ENCODE results near the gene CAPN10.

CAPN10 gene

GRCh38 chr2:240575101-240575965, 11.2 kb upstream of the CAPN10 start:
- no peak for DNase-seq (ENCODE audit: low read depth)

GRCh38 chr2:240576036-240576435, 10.5 kb upstream of the CAPN10 start:
- DNase-seq (ENCODE audit: low read depth), result no peak

GRCh38 chr2:240576436-240577205, 9.9 kb upstream of the CAPN10 start:
- DNase-seq (ENCODE audit: low read depth), result no peak

GRCh38 chr2:240577281-240578109, 9.0 kb upstream of the CAPN10 start:
- no peak for DNase-seq (ENCODE audit: low read depth)

- no peak for DNase-seq (ENCODE audit: low read depth)
Measured at GRCh38 chr2:240578110-240578450, 8.5 kb upstream of the CAPN10 start.

GRCh38 chr2:240578488-240578887, 8.0 kb upstream of the CAPN10 start:
- DNase-seq (ENCODE audit: low read depth), result no peak

GRCh38 chr2:240579071-240579762, 7.3 kb upstream of the CAPN10 start:
- DNase-seq (ENCODE audit: low read depth), result no peak

- DNase-seq (ENCODE audit: low read depth), result peak; percentile 48
Measured at GRCh38 chr2:240579771-240580614, 6.5 kb upstream of the CAPN10 start.

GRCh38 chr2:240581811-240582210, 4.7 kb upstream of the CAPN10 start:
- no peak for DNase-seq (ENCODE audit: low read depth)

GRCh38 chr2:240582781-240583180, 3.8 kb upstream of the CAPN10 start:
- DNase-seq (ENCODE audit: low read depth), result no peak

- no peak for DNase-seq (ENCODE audit: low read depth)
Measured at GRCh38 chr2:240583774-240584173, 2.8 kb upstream of the CAPN10 start.

- DNase-seq (ENCODE audit: low read depth), result no peak
Measured at GRCh38 chr2:240584486-240585031, 2.0 kb upstream of the CAPN10 start.

- no peak for DNase-seq (ENCODE audit: low read depth)
Measured at GRCh38 chr2:240585101-240585500, 1.4 kb upstream of the CAPN10 start.

- DNase-seq (ENCODE audit: low read depth), result no peak
Measured at GRCh38 chr2:240585681-240586197, 795 bp upstream of the CAPN10 start.

- DNase-seq (ENCODE audit: low read depth), result peak; percentile 48
Measured at GRCh38 chr2:240586919-240587800, 626 bp downstream of the CAPN10 start.

- no peak for DNase-seq (ENCODE audit: low read depth)
Measured at GRCh38 chr2:240588006-240588655, 1.6 kb downstream of the CAPN10 start.

- DNase-seq (ENCODE audit: low read depth), result no peak
Measured at GRCh38 chr2:240588669-240589068, 2.1 kb downstream of the CAPN10 start.

- no peak for DNase-seq (ENCODE audit: low read depth)
Measured at GRCh38 chr2:240589375-240589774, 2.8 kb downstream of the CAPN10 start.

All from stimulated activated CD8-positive, alpha-beta memory T cell treated with anti-CD3 and anti-CD28 coated beads, Interleukin-4, amount 100 ng/mL, for 24 hours (primary cell).